ENCODE data around the gene GNAS.
"Not testable (repeated sequence)": the region's sequence is repeated elsewhere in the genome, so short reads cannot be mapped to it uniquely, and the experiment has no call there.

GNAS gene

GRCh38 chr20:58817748-58818147 is 34.8 kb upstream of the GNAS start:
- no peak for DNase-seq
- in situ Hi-C loops (cut with HindIII; ENCODE audit: low pct_ligation_motif_present, low sequenced_read_pairs): no loop called here
- Histone ChIP-seq H3K36me3 (replicated peaks) (no peaks in the 10 kb centered on the region), H3K27me3 (replicated peaks) (no peaks in the 10 kb centered on the region), H3K4me3 (ENCODE audit: low read depth, low read length) (no peak overlapping the region), H3K27ac (no peak overlapping the region)
- no peak for TF ChIP-seq CTCF (IDR thresholded peaks at IDR 0.05; ENCODE audit: low read depth, low read length, missing control alignments)

- Histone ChIP-seq H3K27me3 (replicated peaks) (no peaks in the 10 kb centered on the region), H3K27ac (no peak overlapping the region), H3K36me3 (replicated peaks) (no peaks in the 10 kb centered on the region), H3K4me3 (ENCODE audit: low read depth, low read length) (no peak overlapping the region)
- in situ Hi-C loops (cut with HindIII; ENCODE audit: low pct_ligation_motif_present, low sequenced_read_pairs): no loop called here
- no peak for TF ChIP-seq CTCF (IDR thresholded peaks at IDR 0.05; ENCODE audit: low read depth, low read length, missing control alignments)
- DNase-seq: no peak
Observed at GRCh38 chr20:58818586-58819285, 33.8 kb upstream of the GNAS start.

- DNase-seq: no peak
- no peak overlapping the region for H3K4me3 ChIP-seq (ENCODE audit: low read depth, low read length)
- in situ Hi-C loops (cut with HindIII; ENCODE audit: low pct_ligation_motif_present, low sequenced_read_pairs): no loop called here
- no peak overlapping the region for H3K27ac ChIP-seq
- no peaks in the 10 kb centered on the region for H3K27me3 ChIP-seq (replicated peaks)
- no peaks in the 10 kb centered on the region for H3K36me3 ChIP-seq (replicated peaks)
- no peak for TF ChIP-seq CTCF (IDR thresholded peaks at IDR 0.05; ENCODE audit: low read depth, low read length, missing control alignments)
Observed at GRCh38 chr20:58819921-58820320, 32.6 kb upstream of the GNAS start.

GRCh38 chr20:58820515-58820914 is 32.0 kb upstream of the GNAS start:
- H3K27ac ChIP-seq; DNase-seq; H3K36me3 ChIP-seq (replicated peaks); H3K4me3 ChIP-seq (ENCODE audit: low read depth, low read length); H3K27me3 ChIP-seq (replicated peaks); in situ Hi-C loops (cut with HindIII; ENCODE audit: low pct_ligation_motif_present, low sequenced_read_pairs): not testable (repeated sequence)

GRCh38 chr20:58822149-58822548 is 30.4 kb upstream of the GNAS start:
- H3K36me3 ChIP-seq (replicated peaks): no peaks in the 10 kb centered on the region
- H3K27ac ChIP-seq: no peak overlapping the region
- no peaks in the 10 kb centered on the region for H3K27me3 ChIP-seq (replicated peaks)
- no peak for DNase-seq
- in situ Hi-C loops (cut with HindIII; ENCODE audit: low pct_ligation_motif_present, low sequenced_read_pairs): no loop called here
- TF ChIP-seq CTCF (IDR thresholded peaks at IDR 0.05; ENCODE audit: low read depth, low read length, missing control alignments): no peak
- H3K4me3 ChIP-seq (ENCODE audit: low read depth, low read length): no peak overlapping the region

- TF ChIP-seq CTCF (IDR thresholded peaks at IDR 0.05; ENCODE audit: low read depth, low read length, missing control alignments): no peak
- in situ Hi-C loops (cut with HindIII; ENCODE audit: low pct_ligation_motif_present, low sequenced_read_pairs): no loop called here
- no peaks in the 10 kb centered on the region for H3K36me3 ChIP-seq (replicated peaks)
Observed at GRCh38 chr20:58822748-58823730, 29.5 kb upstream of the GNAS start.

More at GRCh38 chr20:58822748-58823730, 29.5 kb upstream of the GNAS start:
- no peak overlapping the region for H3K4me3 ChIP-seq (ENCODE audit: low read depth, low read length)
- no peak for DNase-seq
- no peak overlapping the region for H3K27ac ChIP-seq
- H3K27me3 ChIP-seq (replicated peaks): no peaks in the 10 kb centered on the region

Data from brain microvascular endothelial cell (primary cell).